Measurements from ENCODE around the gene NUMB. TPM values are rescaled to one million over a fixed set of nuclear protein-coding genes. Genes with fewer than 3 reads are reported as not detected.

NUMB gene
- total RNA-seq, 2 experiments from 2014 or later, result 39.6 to 49.6 TPM

- Mint-ChIP-seq H3K9me3 (no peaks in the 10 kb centered on the region), H3K27ac (no peak overlapping the region), H3K4me1 (no peaks in the 10 kb centered on the region), H3K4me3 (no peak overlapping the region), H3K27me3 (no peaks in the 10 kb centered on the region), H3K36me3 (ENCODE audit: low read depth) (no peaks in the 10 kb centered on the region)
- ChIA-PET POLR2A (no interaction called here), CTCF (interaction anchor here (1.0 kb wide), 1 partner anchor 9 kb away, joined by 3 read pairs; no protein-coding TSS in a partner anchor)
- no peak for DNase-seq
Measured at GRCh38 chr14:73476451-73476931, 18.1 kb upstream of the NUMB start.

DNA sequence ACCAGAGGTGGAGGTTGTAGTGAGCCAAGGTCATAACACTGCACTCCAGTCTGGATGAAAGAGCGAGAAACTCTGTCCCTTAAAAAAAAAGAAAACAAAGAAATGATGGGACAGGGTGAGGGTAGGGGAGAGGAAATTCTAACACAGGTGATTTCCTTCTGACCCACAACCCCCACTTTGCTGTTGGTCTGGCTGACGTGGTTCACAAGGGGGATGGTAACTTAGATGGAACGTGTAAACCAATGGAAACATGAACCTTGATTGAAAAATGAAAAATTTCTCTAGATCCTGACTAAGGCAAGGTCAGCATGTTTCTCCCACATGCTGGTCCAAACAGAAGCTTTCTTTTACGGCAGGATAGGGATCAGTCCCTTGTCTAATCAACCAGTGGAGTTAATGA lies 16.6 kb upstream of the NUMB start:
- Mint-ChIP-seq H3K4me3 (no peak overlapping the region), H3K27ac (no peak overlapping the region), H3K9me3 (no peaks in the 10 kb centered on the region), H3K27me3 (no peaks in the 10 kb centered on the region), H3K4me1 (no peaks in the 10 kb centered on the region), H3K36me3 (ENCODE audit: low read depth) (no peaks in the 10 kb centered on the region)
- ChIA-PET POLR2A (no interaction called here), CTCF (interaction anchor here (1.2 kb wide), 1 partner anchor 10 kb away, joined by 3 read pairs; no protein-coding TSS in a partner anchor)
- no peak for DNase-seq

DNA sequence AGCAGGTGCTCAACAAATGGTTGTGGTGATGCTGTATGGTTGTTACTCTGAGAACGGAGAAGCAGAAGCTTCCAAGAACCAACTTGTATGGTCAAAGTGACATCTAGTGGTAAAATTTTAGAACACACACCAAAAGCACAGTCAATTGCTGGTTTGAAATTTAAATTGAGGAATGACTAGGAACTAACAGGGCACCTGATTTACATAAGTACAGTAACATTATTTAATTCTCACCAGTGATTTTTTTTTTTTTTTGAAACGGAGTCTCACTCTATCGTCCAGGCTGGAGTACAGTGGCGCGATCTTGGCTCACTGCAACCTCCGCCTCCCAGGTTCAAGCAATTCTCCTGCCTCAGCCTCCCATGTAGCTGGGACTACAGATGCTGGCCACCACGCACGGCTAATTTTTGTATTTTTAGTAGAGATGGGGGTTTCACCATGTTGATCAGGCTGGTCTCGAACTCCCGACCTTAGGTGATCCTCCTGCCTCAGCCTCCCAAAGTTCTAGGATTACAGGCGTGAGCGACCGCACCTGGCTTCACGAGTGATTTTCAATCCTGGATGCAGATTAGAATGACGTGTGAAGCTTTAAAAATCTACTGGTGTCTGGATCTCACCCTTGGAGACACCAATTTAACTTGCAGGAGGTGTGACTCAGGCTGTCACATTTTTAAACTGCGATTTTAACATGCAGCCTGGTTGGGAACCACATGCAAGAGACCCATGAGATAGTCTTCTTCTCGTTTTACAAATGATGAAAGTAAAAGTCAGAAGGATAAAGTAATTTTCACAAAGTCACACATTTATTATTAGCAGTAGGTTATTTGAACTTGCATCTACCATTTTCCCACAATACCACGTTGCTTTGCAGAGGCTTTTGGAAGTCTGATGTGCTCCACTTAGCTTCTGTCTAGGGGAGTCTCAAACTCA lies 14.1 kb upstream of the NUMB start:
- peak; percentile 33 for DNase-seq
- H3K36me3 Mint-ChIP-seq (ENCODE audit: low read depth), result no peaks in the 10 kb centered on the region
- H3K27me3 Mint-ChIP-seq, result no peaks in the 10 kb centered on the region
- peaks cover 4% of the 10 kb centered on the region for H3K4me1 Mint-ChIP-seq
- H3K27ac Mint-ChIP-seq, result no peak overlapping the region
- no peaks in the 10 kb centered on the region for H3K9me3 Mint-ChIP-seq
- no peak overlapping the region for H3K4me3 Mint-ChIP-seq
- POLR2A ChIA-PET, result no interaction called here
- CTCF ChIA-PET, result interaction anchor here (0.6 to 1.8 kb wide), 18 partner anchors 9 to 993 kb away, joined by 3 to 15 read pairs (median 4); partner anchors contain the start of gene ACOT2

GRCh38 chr14:73471582-73472184 lies 13.3 kb upstream of the NUMB start:
- Mint-ChIP-seq H3K9me3 (no peaks in the 10 kb centered on the region), H3K36me3 (ENCODE audit: low read depth) (no peaks in the 10 kb centered on the region), H3K27ac (no peak overlapping the region), H3K27me3 (no peaks in the 10 kb centered on the region), H3K4me1 (peaks cover 7% of the 10 kb centered on the region), H3K4me3 (no peak overlapping the region)
- POLR2A ChIA-PET, result no interaction called here
- DNase-seq, result no peak
- CTCF ChIA-PET, result interaction anchor here (0.6 to 1.8 kb wide), 15 partner anchors 9 to 993 kb away, joined by 3 to 15 read pairs (median 4); partner anchors contain the start of gene ACOT2

DNA sequence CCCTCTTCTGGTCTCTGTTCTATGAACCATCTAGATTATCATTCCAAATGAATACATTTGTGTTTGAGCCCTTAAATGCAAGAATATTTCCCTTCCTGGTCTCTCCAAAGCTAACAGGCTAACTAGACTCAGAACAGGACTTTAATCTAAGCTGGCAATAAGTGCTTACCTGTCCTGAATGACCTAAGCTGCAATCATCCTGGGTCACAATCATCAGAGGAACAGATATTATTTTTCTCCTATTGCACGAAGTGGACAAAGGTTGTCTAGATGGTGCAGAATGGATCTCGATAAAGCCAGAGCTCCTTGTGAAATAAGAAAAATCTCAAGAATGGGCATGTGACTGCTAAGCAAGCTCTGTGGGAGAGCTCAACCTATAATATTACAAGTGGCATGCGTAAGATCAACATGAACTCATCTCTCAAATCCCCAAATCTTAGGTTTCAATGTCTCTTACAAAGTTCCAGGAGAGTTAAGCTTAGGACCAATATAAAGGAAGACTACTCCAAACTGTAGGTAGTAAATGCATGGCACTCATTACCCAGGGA lies 10.6 kb upstream of the NUMB start:
- POLR2A ChIA-PET, result no interaction called here
- Mint-ChIP-seq H3K9me3 (no peaks in the 10 kb centered on the region), H3K4me3 (no peak overlapping the region), H3K4me1 (peaks cover 28% of the 10 kb centered on the region), H3K36me3 (ENCODE audit: low read depth) (no peaks in the 10 kb centered on the region), H3K27ac (no peak overlapping the region), H3K27me3 (no peaks in the 10 kb centered on the region)
- CTCF ChIA-PET, result interaction anchor here (1.0 to 4.2 kb wide), 3 partner anchors 11 to 237 kb away, joined by 3 to 21 read pairs (median 6); partner anchors contain the start of gene NUMB
- no peak for DNase-seq

DNA sequence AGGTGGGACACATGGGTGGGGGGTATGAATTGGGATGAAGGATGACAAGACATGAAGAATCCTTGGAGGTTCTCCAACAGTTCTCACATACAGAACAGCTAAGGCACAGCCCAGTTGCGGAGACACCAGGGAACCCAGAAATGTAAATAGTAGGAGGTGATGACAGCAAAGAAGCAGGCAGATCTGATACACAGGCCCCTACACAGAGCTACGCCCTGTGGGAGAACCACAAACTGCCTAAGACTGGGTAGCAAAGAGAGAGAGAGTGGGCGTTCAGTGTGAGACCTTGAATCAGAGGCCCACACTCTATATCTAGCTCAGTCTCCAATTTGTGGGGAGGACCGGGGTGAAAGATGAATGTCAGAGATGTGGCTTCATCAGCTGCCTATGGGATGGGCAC lies 9.5 kb upstream of the NUMB start:
- Mint-ChIP-seq H3K27ac (no peak overlapping the region), H3K36me3 (ENCODE audit: low read depth) (no peaks in the 10 kb centered on the region), H3K9me3 (no peaks in the 10 kb centered on the region), H3K4me1 (peaks cover 37% of the 10 kb centered on the region), H3K4me3 (no peak overlapping the region), H3K27me3 (no peaks in the 10 kb centered on the region)
- POLR2A ChIA-PET, result interaction anchor here (0.6 kb wide), 1 partner anchor 410 kb away, joined by 3 read pairs; the partner anchor contains the start of gene RBM25
- DNase-seq, result no peak
- CTCF ChIA-PET, result interaction anchor here (0.6 to 4.2 kb wide), 9 partner anchors 8 to 417 kb away, joined by 3 to 21 read pairs (median 3); partner anchors contain the start of genes NUMB and PSEN1

- no peaks in the 10 kb centered on the region for H3K9me3 Mint-ChIP-seq
- H3K27ac Mint-ChIP-seq, result no peak overlapping the region
- H3K27me3 Mint-ChIP-seq, result no peaks in the 10 kb centered on the region
- no peak overlapping the region for H3K4me3 Mint-ChIP-seq
- DNase-seq, result no peak
- peaks cover 38% of the 10 kb centered on the region for H3K4me1 Mint-ChIP-seq
- CTCF ChIA-PET, result interaction anchor here (0.6 to 4.2 kb wide), 9 partner anchors 9 to 417 kb away, joined by 3 to 21 read pairs (median 3); partner anchors contain the start of genes NUMB and PSEN1
- H3K36me3 Mint-ChIP-seq (ENCODE audit: low read depth), result no peaks in the 10 kb centered on the region
- POLR2A ChIA-PET, result no interaction called here
Measured at GRCh38 chr14:73467377-73467776, 9.0 kb upstream of the NUMB start.

DNA sequence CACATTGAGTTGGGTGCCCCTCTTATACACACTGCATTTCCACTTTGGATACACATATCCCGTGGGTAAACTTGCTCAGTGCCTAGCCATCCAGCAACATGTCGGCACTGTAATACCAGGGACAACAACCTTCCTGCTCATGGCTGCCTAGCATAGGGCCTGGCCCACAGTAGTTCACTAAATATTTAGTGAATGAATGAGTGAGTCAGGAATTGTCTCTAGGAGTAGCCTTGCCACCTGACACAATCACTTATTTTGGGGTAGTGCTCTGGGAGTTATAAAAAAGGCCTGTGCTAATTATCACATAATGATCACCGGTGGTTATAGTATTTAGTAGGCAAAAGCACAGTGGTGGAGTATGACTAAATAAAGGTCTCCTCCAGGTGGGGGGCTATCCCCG lies 8.5 kb upstream of the NUMB start:
- Mint-ChIP-seq H3K9me3 (no peaks in the 10 kb centered on the region), H3K27ac (no peak overlapping the region), H3K27me3 (no peaks in the 10 kb centered on the region), H3K36me3 (ENCODE audit: low read depth) (no peaks in the 10 kb centered on the region), H3K4me3 (no peak overlapping the region), H3K4me1 (peaks cover 39% of the 10 kb centered on the region)
- DNase-seq, result no peak
- CTCF ChIA-PET, result interaction anchor here (0.6 to 4.2 kb wide), 5 partner anchors 9 to 356 kb away, joined by 3 to 21 read pairs (median 3); partner anchors contain the start of genes NUMB and PSEN1
- POLR2A ChIA-PET, result no interaction called here

GRCh38 chr14:73465823-73466532 lies 7.6 kb upstream of the NUMB start:
- no peaks in the 10 kb centered on the region for H3K9me3 Mint-ChIP-seq
- no peaks in the 10 kb centered on the region for H3K27me3 Mint-ChIP-seq
- POLR2A ChIA-PET, result no interaction called here
- H3K4me1 Mint-ChIP-seq, result peaks cover 41% of the 10 kb centered on the region
- CTCF ChIA-PET, result interaction anchor here (0.8 to 4.2 kb wide), 2 partner anchors 8 to 16 kb away, joined by 5 to 21 read pairs; partner anchors contain the start of gene NUMB
- H3K27ac Mint-ChIP-seq, result no peak overlapping the region
- no peak for DNase-seq
- no peaks in the 10 kb centered on the region for H3K36me3 Mint-ChIP-seq (ENCODE audit: low read depth)
- H3K4me3 Mint-ChIP-seq, result no peak overlapping the region

GRCh38 chr14:73463411-73463810 lies 5.1 kb upstream of the NUMB start:
- Mint-ChIP-seq H3K36me3 (ENCODE audit: low read depth) (peaks cover under 1% of the 10 kb centered on the region), H3K27ac (peak overlapping the region; percentile 9), H3K9me3 (no peaks in the 10 kb centered on the region), H3K4me1 (peaks cover 55% of the 10 kb centered on the region), H3K4me3 (no peak overlapping the region), H3K27me3 (no peaks in the 10 kb centered on the region)
- peak; percentile 30 for DNase-seq
- CTCF ChIA-PET, result interaction anchor here (1.1 to 1.9 kb wide), 5 partner anchors 8 to 990 kb away, joined by 3 to 15 read pairs (median 3); no protein-coding TSS in a partner anchor
- POLR2A ChIA-PET, result no interaction called here

DNA sequence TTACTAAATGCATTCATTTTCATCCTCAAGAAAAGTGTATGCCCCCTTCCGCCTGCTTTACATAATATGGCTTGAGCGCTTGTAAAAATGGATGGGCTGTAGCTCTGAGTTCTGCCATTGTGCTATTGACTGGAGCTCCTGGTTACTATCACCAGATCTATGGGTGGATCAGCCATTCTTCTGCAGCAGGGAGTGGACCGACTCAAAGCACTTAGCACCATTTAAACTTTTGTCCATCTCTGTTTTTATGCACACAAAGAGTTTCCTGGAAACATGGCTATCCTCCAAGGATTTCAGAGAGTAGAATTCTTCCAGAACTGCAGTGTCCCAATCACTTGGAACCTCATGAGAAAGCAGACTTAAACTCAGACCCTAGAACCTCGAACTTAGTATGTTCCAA lies 4.5 kb upstream of the NUMB start:
- CTCF ChIA-PET, result interaction anchor here (1.1 to 1.9 kb wide), 4 partner anchors 9 to 208 kb away, joined by 3 to 15 read pairs (median 3); no protein-coding TSS in a partner anchor
- POLR2A ChIA-PET, result no interaction called here
- no peak overlapping the region for H3K27ac Mint-ChIP-seq

More for the DNA sequence above, 4.5 kb upstream of the NUMB start:
- Mint-ChIP-seq H3K4me3 (no peak overlapping the region), H3K36me3 (ENCODE audit: low read depth) (peaks cover 1% of the 10 kb centered on the region), H3K9me3 (no peaks in the 10 kb centered on the region), H3K4me1 (peaks cover 54% of the 10 kb centered on the region), H3K27me3 (no peaks in the 10 kb centered on the region)
- DNase-seq, result no peak
